OCI-LY1 (cell line): ENCODE results near the gene LBX2.

ENCODE experiments used
- H2AFZ ChIP-seq: fragments of 200-600 bp; sonication (generic), shearing (Covaris generic); 2 replicates; pipeline ENCODE4 v1.6.0; 2014; ENCODE audit warnings: antibody characterized with exemption, mild to moderate bottlenecking, low read length
- H3F3A ChIP-seq: fragments of 200-600 bp; sonication (generic), shearing (Covaris generic); 2 replicates; pipeline ENCODE4 v1.6.0; 2014; ENCODE audit warnings: mild to moderate bottlenecking, antibody characterized with exemption, low read length, moderate library complexity; ENCODE audit not compliant: insufficient read depth
- H3K27ac ChIP-seq: fragments of 200-600 bp; sonication (generic); 2 replicates; pipeline ENCODE4 v1.5.1; 2014; ENCODE audit warnings: low read length, mixed run types, mild to moderate bottlenecking, low read depth; ENCODE audit not compliant: poor library complexity, severe bottlenecking
- H3K27me3 ChIP-seq: fragments of 200-600 bp; sonication (generic); 2 replicates; pipeline ENCODE4 v1.6.0; 2014; ENCODE audit warnings: antibody characterized with exemption, mild to moderate bottlenecking, low read length, moderate library complexity; ENCODE audit not compliant: insufficient read depth
- H3K36me3 ChIP-seq: fragments of 200-600 bp; sonication (generic); 2 replicates; pipeline ENCODE4 v1.6.1; 2014; ENCODE audit warnings: mild to moderate bottlenecking, antibody characterized with exemption, low read length, moderate library complexity, mixed read lengths; ENCODE audit not compliant: insufficient read depth
- H3K4me1 ChIP-seq: fragments of 200-600 bp; sonication (generic); 2 replicates; pipeline ENCODE4 v1.5.1; 2014; ENCODE audit warnings: mild to moderate bottlenecking, low read length, moderate library complexity; ENCODE audit not compliant: insufficient read depth, severe bottlenecking
- H3K4me2 ChIP-seq: fragments of 200-600 bp; sonication (generic), shearing (Covaris generic); 2 replicates; pipeline ENCODE4 v1.6.1; 2014; ENCODE audit warnings: low read length
- H3K4me3 ChIP-seq: fragments of 200-600 bp; sonication (generic); 2 replicates; pipeline ENCODE4 v1.5.1; 2014; ENCODE audit warnings: low read length, low read depth, mild to moderate bottlenecking, mixed read lengths; ENCODE audit not compliant: poor library complexity, severe bottlenecking
- H3K79me2 ChIP-seq: fragments of 200-600 bp; shearing (Covaris generic); 2 replicates; pipeline ENCODE4 v1.6.1; 2016; ENCODE audit warnings: mixed run types, low read length, mixed read lengths; ENCODE audit not compliant: insufficient read depth
- H3K9ac ChIP-seq: fragments of 200-600 bp; sonication (generic), shearing (Covaris generic); 2 replicates; pipeline ENCODE4 v1.6.1; 2014; ENCODE audit warnings: mild to moderate bottlenecking, low read length, mixed read lengths
- H3K9me2 ChIP-seq: fragments of 200-600 bp; sonication (generic), shearing (Covaris generic); 2 replicates; pipeline ENCODE4 v1.6.1; 2014; ENCODE audit warnings: low read depth, mild to moderate bottlenecking, low read length, mixed read lengths
- H3K9me3 ChIP-seq: fragments of 200-600 bp; shearing (Covaris generic); 2 replicates; pipeline ENCODE4 v1.6.1; 2014; ENCODE audit warnings: low read length, mixed read lengths
- H4K20me1 ChIP-seq: fragments of 200-600 bp; sonication (generic), shearing (Covaris generic); 2 replicates; pipeline ENCODE4 v1.6.0; 2016; ENCODE audit warnings: mild to moderate bottlenecking, low read length; ENCODE audit not compliant: insufficient read depth
- CTCF ChIP-seq: fragments of 200-600 bp; sonication (generic), shearing (Covaris generic); IDR thresholded peaks from 2 replicates; pipeline ENCODE4 v1.5.1; 2017; ENCODE audit warnings: mild to moderate bottlenecking, antibody characterized with exemption, low read length, moderate library complexity, mixed read lengths
- EZH2 ChIP-seq: fragments of 200-600 bp; sonication (generic), shearing (Covaris generic); IDR thresholded peaks from 2 replicates; pipeline ENCODE4 v1.8.0; 2017; ENCODE audit warnings: borderline replicate concordance, mixed run types, mild to moderate bottlenecking, antibody characterized with exemption, low read length, moderate library complexity, mixed read lengths

The LBX2 gene

GRCh38 chr2:74500578-74500946 lies 1.2 kb upstream of the LBX2 start:
- no peaks in the 10 kb centered on the region for H3F3A ChIP-seq
- H2AFZ ChIP-seq, result no peak overlapping the region
- H3K9me3 ChIP-seq, result no peaks in the 10 kb centered on the region
- H3K79me2 ChIP-seq, result no peaks in the 10 kb centered on the region
- H3K27ac ChIP-seq, result no peak overlapping the region
- TF ChIP-seq EZH2, result no peak
- no peak for TF ChIP-seq CTCF
- H3K4me1 ChIP-seq, result peaks cover 17% of the 10 kb centered on the region
- H4K20me1 ChIP-seq, result no peaks in the 10 kb centered on the region
- peaks cover 25% of the 10 kb centered on the region; the same call in 1 of the 2 replicates for H3K27me3 ChIP-seq
- H3K36me3 ChIP-seq, result peaks cover 11% of the 10 kb centered on the region
- no peak overlapping the region for H3K4me2 ChIP-seq
- H3K9me2 ChIP-seq, result no peaks in the 10 kb centered on the region
- no peak overlapping the region for H3K4me3 ChIP-seq
- H3K9ac ChIP-seq, result no peak overlapping the region

GRCh38 chr2:74499940-74500577 lies 656 bp upstream of the LBX2 start:
- H3K36me3 ChIP-seq, result peaks cover 5% of the 10 kb centered on the region
- no peak overlapping the region for H3K4me2 ChIP-seq
- no peaks in the 10 kb centered on the region for H3K79me2 ChIP-seq
- peaks cover 25% of the 10 kb centered on the region; the same call in 1 of the 2 replicates for H3K27me3 ChIP-seq
- no peaks in the 10 kb centered on the region for H4K20me1 ChIP-seq
- peaks cover 15% of the 10 kb centered on the region for H3K4me1 ChIP-seq
- no peak overlapping the region for H3K27ac ChIP-seq
- no peak overlapping the region for H3K4me3 ChIP-seq
- no peaks in the 10 kb centered on the region for H3K9me2 ChIP-seq
- no peak overlapping the region for H2AFZ ChIP-seq
- H3K9ac ChIP-seq, result no peak overlapping the region
- no peaks in the 10 kb centered on the region for H3F3A ChIP-seq
- TF ChIP-seq EZH2, result no peak
- H3K9me3 ChIP-seq, result no peaks in the 10 kb centered on the region

GRCh38 chr2:74498500-74499266 lies 720 bp downstream of the LBX2 start:
- peak overlapping the region; percentile 60 for H3K4me2 ChIP-seq
- peak overlapping the region; percentile 45 for H3K4me3 ChIP-seq
- H3K9me3 ChIP-seq, result no peaks in the 10 kb centered on the region
- H3K9me2 ChIP-seq, result no peaks in the 10 kb centered on the region
- no peak overlapping the region for H3K27ac ChIP-seq
- no peaks in the 10 kb centered on the region for H3F3A ChIP-seq
- no peaks in the 10 kb centered on the region for H3K79me2 ChIP-seq
- H2AFZ ChIP-seq, result no peak overlapping the region
- no peak for TF ChIP-seq EZH2
- TF ChIP-seq CTCF, result no peak
- peaks cover 3% of the 10 kb centered on the region for H3K36me3 ChIP-seq
- no peak overlapping the region for H3K9ac ChIP-seq
- peaks cover 25% of the 10 kb centered on the region; the same call in 1 of the 2 replicates for H3K27me3 ChIP-seq
- H4K20me1 ChIP-seq, result no peaks in the 10 kb centered on the region
- peaks cover 15% of the 10 kb centered on the region for H3K4me1 ChIP-seq
